Measurements from ENCODE around the gene COG3. TPM values are rescaled to one million over a fixed set of nuclear protein-coding genes. Genes with fewer than 3 reads are reported as not detected.

COG3 gene
- total RNA-seq, 6 experiments from 2014 or later, result 17.5 to 22.2 (median 20.7) TPM

GRCh38 chr13:45466359-45466758 lies 1.6 kb downstream of the COG3 start:
- TF ChIP-seq CTCF (IDR thresholded peaks at IDR 0.05), result no peak
- Mint-ChIP-seq H3K4me1 (ENCODE audit: low read depth) (peaks cover 47% of the 10 kb centered on the region), H3K4me3 (peak overlapping the region; percentile 92), H3K27ac (peak overlapping the region; percentile 38; the same call in 1 of the 2 replicates), H3K36me3 (ENCODE audit: low read depth) (peaks cover 24% of the 10 kb centered on the region), H3K9me3 (no peaks in the 10 kb centered on the region), H3K27me3 (ENCODE audit: insufficient read depth) (peaks cover 4% of the 10 kb centered on the region; the same call in 1 of the 2 replicates)
- no peak for DNase-seq

DNA sequence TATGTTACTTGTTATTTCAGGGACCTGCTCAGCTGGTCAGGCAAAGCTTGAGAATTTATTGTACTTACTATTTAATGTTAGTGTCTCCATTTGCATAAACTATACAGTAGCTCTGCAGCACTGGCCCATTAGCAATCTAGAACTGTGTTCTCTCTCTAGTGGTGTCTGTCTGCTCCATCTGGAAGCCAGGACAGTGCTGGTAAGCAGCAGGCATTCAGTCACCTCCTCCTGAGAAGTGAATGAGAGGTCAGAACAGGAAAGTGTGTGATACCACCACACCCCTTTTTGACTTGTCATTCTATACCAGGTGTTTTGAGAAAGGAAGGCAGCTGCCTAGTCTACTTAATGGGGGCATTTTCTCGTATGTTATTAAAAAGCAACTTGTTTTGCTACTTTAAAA lies 3.9 kb downstream of the COG3 start:
- Mint-ChIP-seq H3K27me3 (ENCODE audit: insufficient read depth) (no peaks in the 10 kb centered on the region), H3K36me3 (ENCODE audit: low read depth) (peaks cover 33% of the 10 kb centered on the region), H3K9me3 (no peaks in the 10 kb centered on the region), H3K4me3 (no peak overlapping the region), H3K4me1 (ENCODE audit: low read depth) (peaks cover 63% of the 10 kb centered on the region), H3K27ac (no peak overlapping the region)
- no peak for DNase-seq
- no peak for TF ChIP-seq CTCF (IDR thresholded peaks at IDR 0.05)

DNA sequence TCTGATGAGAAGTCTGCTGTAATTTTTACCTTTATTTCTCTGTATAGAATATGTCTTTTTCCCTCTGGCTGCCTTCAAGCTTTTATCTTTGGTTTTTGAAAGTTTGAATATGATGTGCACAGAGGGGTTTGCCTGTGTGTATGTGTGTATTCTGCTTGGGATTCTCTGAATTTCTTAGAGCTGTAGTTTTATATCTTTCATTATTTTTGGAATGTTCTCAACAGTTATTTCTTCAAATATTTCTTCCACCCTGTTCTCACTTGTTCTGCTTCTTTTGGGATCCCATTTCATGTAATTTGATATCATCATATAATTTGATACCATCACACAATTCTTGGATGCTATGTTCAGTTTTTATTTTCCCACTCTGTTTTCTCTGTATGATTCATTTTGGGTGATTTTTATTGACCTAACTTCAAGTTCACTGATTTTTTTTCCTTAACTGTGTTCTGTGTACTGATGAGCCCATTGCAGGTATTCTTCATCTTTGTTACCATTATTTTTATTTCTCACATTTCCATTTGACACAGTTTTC lies 7.5 kb downstream of the COG3 start:
- no peak for DNase-seq
- Mint-ChIP-seq H3K27me3 (ENCODE audit: insufficient read depth) (no peaks in the 10 kb centered on the region; the same call in 1 of the 2 replicates), H3K36me3 (ENCODE audit: low read depth) (peaks cover 15% of the 10 kb centered on the region), H3K4me1 (ENCODE audit: low read depth) (peaks cover 39% of the 10 kb centered on the region), H3K4me3 (no peak overlapping the region), H3K27ac (peak overlapping the region; percentile 2; the same call in 1 of the 2 replicates), H3K9me3 (no peaks in the 10 kb centered on the region)
- no peak for TF ChIP-seq CTCF (IDR thresholded peaks at IDR 0.05)

DNA sequence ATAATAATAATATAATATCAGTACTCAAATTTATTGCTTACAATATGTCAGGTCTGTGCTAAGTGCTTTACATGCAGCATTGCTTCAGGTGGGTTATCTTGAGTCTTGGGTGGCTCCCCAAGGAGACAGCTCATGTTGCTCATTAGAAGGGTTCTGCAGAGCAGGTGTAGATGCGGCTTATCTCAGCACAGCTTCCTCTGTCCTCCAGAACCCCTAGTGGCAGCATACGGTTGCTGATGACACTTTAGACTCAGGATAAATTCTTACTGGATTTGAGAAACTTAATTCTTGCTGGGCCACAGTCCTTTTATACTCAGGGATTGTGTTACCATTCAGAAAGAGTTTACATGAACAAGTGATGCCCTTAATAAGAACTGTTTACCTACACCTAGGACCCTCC lies 8.9 kb downstream of the COG3 start:
- Mint-ChIP-seq H3K27me3 (ENCODE audit: insufficient read depth) (no peaks in the 10 kb centered on the region; the same call in 1 of the 2 replicates), H3K36me3 (ENCODE audit: low read depth) (peaks cover 16% of the 10 kb centered on the region), H3K4me3 (no peak overlapping the region), H3K4me1 (ENCODE audit: low read depth) (peaks cover 25% of the 10 kb centered on the region), H3K9me3 (no peaks in the 10 kb centered on the region), H3K27ac (no peak overlapping the region)
- TF ChIP-seq CTCF (IDR thresholded peaks at IDR 0.05), result peak; percentile 50
- DNase-seq, result no peak

GRCh38 chr13:45474584-45475454 lies 10.1 kb downstream of the COG3 start:
- no peak for DNase-seq
- Mint-ChIP-seq H3K36me3 (ENCODE audit: low read depth) (peaks cover 21% of the 10 kb centered on the region), H3K9me3 (no peaks in the 10 kb centered on the region), H3K4me1 (ENCODE audit: low read depth) (peaks cover 16% of the 10 kb centered on the region), H3K4me3 (no peak overlapping the region), H3K27me3 (ENCODE audit: insufficient read depth) (no peaks in the 10 kb centered on the region; the same call in 1 of the 2 replicates), H3K27ac (no peak overlapping the region)
- TF ChIP-seq CTCF (IDR thresholded peaks at IDR 0.05), result no peak
